Cardiac fibroblast (primary cell): Measurements from ENCODE around the gene PEX14.

Source experiments
- DNase-seq, 2 donors: peaks; one replicate each; pipeline versions ENCODE4 v3.0.0 to v3.0.0-alpha.2; 2010; ENCODE audit warnings: low read depth in 2 of 2
- H3K4me3 ChIP-seq, 2 donors: replicated peaks in 1 of 2; 1 replicate in 1 of 2; 2 replicates in 1 of 2; pipeline ENCODE4 v1.5.1; 2011; ENCODE audit warnings: low read depth in 2 of 2, low read length in 2 of 2, mild to moderate bottlenecking in 2 of 2, moderate library complexity in 1 of 2
- TF ChIP-seq, protein P1 (sequence below): IDR thresholded peaks from one replicate; pipeline ENCODE4 v1.5.1; 2011; ENCODE audit warnings: low read depth, mild to moderate bottlenecking, low read length, inconsistent platforms

The PEX14 gene

GRCh38 chr1:10678402-10678801 is 203.7 kb downstream of the PEX14 start:
- no peak for DNase-seq
- TF ChIP-seq, protein P1, sequence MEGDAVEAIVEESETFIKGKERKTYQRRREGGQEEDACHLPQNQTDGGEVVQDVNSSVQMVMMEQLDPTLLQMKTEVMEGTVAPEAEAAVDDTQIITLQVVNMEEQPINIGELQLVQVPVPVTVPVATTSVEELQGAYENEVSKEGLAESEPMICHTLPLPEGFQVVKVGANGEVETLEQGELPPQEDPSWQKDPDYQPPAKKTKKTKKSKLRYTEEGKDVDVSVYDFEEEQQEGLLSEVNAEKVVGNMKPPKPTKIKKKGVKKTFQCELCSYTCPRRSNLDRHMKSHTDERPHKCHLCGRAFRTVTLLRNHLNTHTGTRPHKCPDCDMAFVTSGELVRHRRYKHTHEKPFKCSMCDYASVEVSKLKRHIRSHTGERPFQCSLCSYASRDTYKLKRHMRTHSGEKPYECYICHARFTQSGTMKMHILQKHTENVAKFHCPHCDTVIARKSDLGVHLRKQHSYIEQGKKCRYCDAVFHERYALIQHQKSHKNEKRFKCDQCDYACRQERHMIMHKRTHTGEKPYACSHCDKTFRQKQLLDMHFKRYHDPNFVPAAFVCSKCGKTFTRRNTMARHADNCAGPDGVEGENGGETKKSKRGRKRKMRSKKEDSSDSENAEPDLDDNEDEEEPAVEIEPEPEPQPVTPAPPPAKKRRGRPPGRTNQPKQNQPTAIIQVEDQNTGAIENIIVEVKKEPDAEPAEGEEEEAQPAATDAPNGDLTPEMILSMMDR, result no peak
- no peak overlapping the region for H3K4me3 ChIP-seq

- no peak overlapping the region for H3K4me3 ChIP-seq
- DNase-seq, result no peak
- TF ChIP-seq, protein P1, result no peak
Measured at GRCh38 chr1:10678852-10679251, 204.1 kb downstream of the PEX14 start.

DNA sequence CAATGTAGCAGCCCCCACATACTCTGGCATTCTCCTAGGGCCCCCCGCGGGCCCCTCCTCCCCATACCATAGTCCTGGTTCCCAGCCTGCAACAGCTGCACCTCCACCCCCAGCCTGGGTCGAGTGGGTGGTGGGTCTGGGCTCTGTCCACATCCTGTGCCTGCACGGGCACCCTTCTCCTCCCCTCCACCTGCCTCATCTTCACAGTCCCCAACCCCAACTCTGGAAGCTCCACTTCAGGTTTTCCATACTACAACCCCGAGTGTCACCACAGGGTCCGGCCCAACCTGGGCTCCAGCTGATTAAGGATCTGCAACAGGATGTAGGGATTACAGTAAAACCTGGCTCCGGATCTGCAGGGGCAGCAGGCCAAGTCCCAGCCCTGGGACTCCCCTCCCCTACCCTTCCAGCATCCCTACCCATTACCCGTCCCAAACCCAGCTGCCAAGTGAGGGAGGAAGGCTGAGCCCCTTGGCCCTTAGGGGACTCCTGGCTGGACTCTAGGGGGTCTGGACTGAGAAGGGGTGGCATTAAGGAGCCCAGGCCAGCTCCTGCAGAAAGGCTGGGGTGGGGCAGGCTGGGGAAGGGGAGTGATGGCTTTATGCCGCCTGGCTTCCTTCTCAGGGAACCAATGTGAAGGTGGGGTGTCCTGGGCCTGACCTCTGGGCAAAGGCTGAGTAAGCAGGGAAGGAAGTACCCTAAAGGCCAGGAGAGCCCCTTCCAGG is 204.9 kb downstream of the PEX14 start:
- peak; percentile 50 to 63 for DNase-seq
- TF ChIP-seq, protein P1, result no peak
- H3K4me3 ChIP-seq, result no peak overlapping the region
